Measurements from ENCODE around the gene NACC2. TPM values are rescaled to one million over a fixed set of nuclear protein-coding genes. Genes with fewer than 3 reads are reported as not detected.
A peak's percentile ranks its signal among the peaks of the same experiment; 100 is the strongest.

The NACC2 gene
- polyA plus RNA-seq, 1 donor, result 16.0 TPM

DNA sequence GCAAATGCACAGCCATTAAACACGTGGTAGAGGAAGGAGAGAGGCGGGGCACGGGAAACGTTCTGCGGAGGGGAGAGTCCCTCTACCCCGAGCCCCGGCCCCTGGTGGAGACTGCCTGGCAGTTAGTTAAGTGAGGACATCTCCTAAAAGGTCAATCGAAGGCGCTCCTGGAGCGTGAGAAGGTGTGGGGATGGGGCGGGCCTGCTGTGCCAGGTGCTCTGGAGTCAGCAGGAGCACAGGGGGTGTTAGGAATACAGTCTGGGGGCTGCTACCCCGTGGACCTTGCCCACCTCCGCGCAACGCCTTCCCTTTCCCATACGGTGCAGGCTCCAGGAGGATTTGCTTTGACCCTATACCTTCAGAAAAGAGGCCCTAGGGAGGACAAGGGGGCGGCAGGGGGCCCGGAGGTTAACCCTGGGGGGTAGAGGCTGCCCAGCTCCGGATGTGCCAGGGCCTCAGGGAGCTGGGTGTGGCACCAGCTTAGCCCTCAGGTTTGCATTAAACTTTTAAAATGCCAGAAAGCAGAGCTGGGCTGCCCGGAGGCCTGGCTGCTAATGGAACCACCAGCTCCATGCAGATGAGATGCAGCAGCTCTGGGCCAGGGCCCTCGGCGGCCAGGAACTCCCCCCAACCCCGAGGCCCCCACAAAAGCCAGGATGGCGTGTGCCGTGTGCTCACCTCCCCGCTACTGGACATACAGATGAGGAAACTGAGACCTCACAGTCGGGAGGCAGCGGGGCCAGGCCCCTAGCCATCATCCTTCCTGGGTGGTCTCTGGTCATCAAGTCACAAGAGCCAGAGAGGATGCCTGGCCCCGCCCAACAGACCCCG is 39.2 kb downstream of the NACC2 start:
- no peak for DNase-seq

DNA sequence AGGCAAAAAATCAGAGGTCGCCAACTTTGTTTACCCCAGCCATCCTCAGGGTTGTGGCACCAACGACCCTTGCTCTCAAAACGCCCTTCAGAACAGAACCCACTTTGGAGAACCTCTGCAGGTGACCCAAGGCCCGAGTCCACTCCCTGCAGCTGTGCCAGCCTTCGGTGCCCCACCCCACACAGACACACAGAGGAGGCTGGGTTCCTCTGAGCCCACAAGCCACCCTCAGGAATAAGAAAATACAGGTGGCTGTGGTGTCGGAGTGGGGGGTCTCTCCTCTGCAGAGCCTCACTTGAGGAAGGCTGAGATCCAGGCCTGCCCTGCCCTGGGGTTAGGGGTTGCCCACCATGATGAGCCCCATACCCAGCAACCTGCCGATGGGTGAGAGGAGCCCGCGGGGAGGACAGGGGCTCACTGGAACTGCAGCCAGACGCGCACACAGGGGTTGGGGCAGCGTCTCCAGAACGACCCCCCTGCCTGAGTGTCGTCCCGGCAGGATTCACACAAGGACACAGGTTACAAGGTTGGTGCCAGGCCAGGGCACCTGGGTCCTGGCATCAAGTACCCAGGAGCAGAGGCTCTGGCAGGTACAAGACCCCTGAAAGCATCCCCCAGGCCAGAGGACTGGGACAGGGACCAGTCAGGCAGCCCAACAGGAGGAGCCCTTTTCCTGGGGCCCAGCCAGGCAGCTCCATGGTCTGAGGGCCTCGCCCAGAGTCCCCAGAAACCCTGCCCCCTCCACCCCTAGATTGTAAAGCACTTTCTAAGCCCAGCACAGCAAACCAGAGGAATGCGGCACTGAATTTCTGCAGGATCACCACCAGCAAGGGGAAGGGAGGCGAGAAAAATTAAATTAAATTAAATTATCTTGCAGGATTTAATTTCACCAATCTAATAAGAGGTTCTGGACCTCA is 40.0 kb downstream of the NACC2 start:
- DNase-seq, result no peak

DNA sequence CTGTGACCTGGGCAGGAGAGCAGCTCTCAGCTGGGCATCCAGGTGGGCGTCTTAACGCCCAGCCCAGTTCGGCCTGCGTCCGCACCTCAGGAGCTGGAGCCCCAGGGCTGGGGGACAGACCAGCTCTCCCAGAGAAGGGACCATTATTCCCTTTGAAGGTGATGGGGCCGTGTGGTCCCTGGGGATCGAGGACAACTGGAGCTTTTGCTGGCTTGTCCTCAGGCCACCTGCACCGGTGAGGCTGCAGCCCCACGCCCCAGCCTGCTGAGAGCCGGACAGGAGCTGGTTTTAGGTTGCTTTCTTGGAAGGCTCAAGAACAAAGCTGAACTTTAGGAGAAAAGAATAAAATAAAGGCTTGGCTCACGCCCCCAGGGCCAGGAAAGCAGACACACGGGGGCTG is 40.9 kb downstream of the NACC2 start:
- DNase-seq, result no peak

- no peak for DNase-seq
Observed at GRCh38 chr9:136053757-136054142, 41.3 kb downstream of the NACC2 start.

- no peak for DNase-seq
Observed at GRCh38 chr9:136052991-136053756, 41.9 kb downstream of the NACC2 start.

DNA sequence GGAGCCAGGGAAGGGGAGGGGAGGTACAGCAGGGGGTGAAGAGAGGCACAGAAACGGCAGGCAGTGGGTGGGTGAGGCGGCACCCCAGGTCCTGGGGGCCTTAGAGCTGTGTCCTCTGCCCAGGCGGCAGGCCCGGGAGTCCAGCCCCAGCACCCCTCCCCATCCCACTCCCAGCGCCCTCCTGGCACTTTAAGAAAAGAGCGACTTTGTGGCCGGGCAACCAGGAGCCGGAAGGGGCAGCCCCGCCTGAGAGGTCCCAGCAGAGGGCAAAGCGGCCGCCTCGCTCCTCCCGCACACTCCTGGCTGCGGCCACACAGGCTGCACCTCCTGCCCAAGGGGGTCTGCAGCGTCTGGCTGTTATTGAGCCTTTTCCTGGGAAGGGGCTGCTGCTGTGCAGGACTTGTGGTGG is 42.6 kb downstream of the NACC2 start:
- no peak for DNase-seq

DNA sequence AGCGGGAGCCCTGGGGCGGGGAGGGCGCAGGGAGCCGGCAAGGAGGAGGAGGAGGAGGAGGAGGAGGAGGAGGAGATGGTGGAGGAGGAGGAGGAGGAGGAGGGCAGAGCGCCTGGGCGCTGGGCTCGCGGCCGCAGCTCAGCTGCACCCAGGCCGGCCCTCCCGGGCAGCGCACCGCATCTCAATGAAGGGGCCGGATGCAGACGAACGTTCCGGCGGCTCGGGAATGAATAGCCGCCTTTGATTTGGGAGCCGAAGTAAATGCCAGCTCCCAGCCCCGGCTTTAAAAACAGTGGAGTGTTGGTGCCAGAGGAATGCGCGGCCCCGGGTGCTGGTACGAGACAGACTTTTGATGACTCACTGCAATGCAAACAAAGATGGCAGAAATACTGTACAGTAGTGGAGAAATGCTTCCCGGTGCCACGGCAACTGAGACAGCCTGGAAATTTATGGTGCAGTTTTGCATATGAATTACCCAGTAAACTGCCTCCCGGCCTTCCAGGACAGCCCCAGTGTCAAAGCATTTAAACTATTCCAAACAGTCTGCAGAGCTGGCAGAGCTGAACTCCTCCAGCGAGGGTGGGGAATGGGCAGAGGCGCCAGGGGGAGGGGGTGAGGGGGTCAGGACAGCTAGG is 43.1 kb downstream of the NACC2 start:
- DNase-seq, result peak; percentile 46

- no peak for DNase-seq
Observed at GRCh38 chr9:136051453-136051836, 43.6 kb downstream of the NACC2 start.

DNA sequence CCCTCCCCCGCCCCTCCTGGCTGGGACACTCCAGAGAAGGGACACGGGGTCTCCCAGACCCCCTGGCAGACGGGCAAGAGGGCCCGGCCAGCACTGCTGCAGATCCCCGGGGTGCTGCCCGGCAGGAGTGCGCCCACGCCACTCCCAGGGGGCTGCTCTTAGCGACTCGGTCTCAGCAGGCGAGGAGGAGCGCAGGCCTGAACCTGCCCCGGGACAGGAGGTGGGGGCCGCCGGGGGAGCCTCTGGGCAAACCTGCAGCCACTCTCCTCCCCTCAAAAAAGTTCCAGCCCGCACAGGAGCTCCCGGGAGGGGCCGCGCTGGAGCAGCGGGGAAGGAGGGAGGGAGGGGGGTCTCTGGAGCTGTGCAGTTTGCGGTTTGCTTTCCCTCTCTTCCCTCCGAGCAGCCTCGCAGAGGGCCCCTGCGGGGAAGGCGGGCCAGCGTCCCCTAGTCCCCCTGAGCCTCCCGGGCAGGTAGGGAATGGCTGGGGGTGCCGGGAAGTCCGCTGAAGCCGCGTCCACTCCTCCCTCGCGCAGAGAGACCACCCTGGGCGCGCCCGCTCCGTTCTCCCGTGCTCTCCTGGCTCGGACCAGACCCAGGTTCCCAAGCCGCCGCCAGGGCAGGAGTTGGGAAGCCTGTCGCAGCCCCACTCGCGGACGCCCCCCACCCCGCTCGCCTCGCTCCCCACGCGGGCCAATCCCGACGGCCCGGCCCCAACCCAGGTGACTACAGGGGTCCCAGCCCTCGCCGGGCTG is 44.2 kb downstream of the NACC2 start:
- DNase-seq, result no peak

- no peak for DNase-seq
Observed at GRCh38 chr9:136050266-136050700, 44.8 kb downstream of the NACC2 start.

DNA sequence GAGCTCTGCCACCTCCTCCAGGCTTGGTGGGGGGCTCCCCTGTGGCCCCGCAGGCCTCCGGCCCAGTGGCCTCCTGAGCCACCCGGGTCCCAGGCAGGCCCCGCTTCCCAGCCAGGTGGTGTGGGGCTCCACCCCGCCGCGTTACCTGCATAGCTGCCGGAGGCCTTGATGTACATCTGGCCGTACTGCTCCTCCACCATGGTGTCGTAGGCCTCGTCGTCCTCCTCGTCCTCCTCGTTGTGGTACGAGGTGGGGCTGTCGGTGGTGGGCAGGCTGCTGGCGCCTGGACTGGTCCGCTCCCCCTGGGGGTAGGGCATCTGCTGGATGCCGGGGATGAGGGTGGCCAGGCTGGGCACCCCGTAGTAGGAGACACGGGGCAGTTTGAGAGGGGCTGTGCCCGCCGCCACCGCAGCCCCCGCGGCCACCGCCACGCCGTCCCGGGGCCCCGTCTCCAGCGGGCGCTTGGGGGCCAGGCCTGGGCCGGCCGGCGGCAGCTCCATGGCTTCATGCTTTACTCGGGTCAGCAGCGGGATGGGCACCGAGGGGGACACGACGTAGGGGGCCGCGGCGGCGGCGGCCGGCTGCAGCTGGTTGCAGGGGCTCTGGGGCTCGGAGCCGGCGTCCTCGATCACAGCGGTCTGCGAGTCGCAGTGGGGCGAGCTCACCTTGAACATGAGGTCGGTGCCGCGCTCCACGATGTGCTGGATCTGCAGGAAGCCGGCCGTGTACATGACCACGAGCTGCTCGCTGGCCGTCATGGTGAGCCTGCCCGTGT is 45.4 kb downstream of the NACC2 start:
- DNase-seq, result no peak

GRCh38 chr9:136048560-136049411 is 46.3 kb downstream of the NACC2 start:
- DNase-seq, result no peak

DNA sequence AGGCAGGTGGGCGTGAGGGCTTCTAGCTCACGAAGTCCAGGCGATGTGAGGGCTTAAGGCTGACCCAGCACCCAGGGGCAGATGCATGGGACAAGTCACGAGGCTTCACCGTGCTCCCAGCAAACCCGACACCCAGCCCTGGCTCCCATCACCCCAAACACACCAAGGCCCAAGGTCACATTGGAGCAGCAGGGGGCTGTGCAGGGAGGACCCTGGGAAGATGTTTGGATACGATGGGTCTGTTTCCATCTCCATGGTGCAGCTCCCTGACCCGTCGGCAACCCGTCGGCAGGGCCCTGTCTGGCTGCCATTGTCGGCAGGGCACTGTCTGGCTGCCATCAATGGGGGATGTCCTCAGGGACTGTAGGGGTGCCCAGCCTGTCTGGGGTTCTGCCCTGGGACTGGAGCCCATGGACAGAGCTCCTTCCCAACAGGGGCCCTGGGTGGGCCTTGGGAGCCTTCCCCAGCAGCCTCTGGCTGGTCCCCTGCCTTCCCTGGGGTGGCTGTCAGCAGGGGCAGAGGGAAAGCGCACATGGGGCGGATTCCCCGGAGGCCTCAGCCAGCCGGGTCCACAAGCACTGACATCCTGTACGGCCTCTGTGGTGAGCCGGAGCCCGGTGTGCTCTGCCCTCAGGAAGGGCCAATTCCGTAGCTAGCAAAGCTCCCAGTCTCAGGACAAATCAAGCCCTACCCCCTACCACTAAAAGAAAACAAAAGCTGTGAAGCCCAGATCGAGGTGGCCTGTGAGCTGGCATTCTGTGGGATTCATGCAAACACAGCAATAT is 47.1 kb downstream of the NACC2 start:
- no peak for DNase-seq

- DNase-seq, result no peak
Observed at GRCh38 chr9:136047076-136047774, 47.9 kb downstream of the NACC2 start.

GRCh38 chr9:136046554-136046920 is 48.6 kb downstream of the NACC2 start:
- no peak for DNase-seq

DNA sequence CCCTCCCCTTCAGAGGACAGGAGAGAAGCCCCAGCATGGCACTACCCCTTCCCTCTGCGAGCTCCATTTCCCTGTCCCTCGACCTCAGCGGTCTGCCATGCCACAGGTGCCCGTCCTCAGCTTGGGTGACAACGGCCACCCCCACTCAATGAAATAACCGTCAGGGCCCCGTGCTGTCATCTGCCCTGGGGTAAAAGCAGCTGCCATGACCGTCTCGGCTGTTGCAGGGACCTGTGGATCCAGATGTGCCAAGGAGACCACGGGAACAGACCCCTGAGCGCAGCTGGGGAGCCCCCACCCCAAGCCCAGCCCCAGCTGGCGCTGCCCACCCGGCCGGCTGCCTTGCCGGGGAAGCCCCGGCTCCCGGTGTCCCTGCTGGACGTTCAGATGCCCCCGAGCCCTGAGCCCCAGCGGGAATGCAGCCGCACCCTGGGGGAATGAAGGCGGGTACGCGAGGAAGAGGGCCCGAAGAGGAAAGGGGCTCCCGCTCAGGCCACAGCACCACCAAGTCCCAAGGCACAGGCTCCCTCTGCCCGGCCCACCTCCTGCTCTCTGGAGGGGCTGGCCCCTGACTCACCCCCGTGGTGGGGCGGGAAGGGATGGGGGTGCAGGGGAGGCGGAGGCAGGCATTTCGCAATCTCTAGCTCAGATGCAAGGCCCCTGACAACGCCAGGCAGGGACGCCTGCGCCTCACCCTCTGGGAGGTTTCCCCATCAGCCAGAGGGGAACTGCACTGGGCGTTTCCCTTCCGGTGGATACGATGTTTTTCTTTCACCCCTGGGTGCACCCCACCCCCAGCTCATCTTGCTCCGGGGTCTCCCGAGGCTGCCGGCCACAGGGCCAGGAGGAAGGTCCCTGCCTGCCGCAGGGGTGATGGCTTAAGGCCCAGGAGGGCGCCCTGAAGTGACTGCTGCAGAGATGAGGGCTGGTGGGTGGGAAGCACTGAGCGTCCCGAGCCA is 49.2 kb downstream of the NACC2 start:
- no peak for DNase-seq

- no peak for DNase-seq
Observed at GRCh38 chr9:136044971-136045594, 50.0 kb downstream of the NACC2 start.
